GM12892 (cell line): ENCODE data around the gene KLHL11.

Source experiments
- DNase-seq: peaks from one replicate; pipeline ENCODE4 v3.0.0; 2011; ENCODE audit not compliant: insufficient read length
- FAIRE-seq: peaks from 2 replicates; lab custom pipeline; 2011; peaks lifted over from hg19 to GRCh38; lab: Jason Lieb, UNC
- POLR2A ChIP-seq: IDR thresholded peaks from 2 replicates; pipeline ENCODE4 v1.6.1; 2011; ENCODE audit warnings: low read depth, low read length, control low read depth
- POLR2AphosphoS5 ChIP-seq: IDR thresholded peaks from 2 replicates; pipeline ENCODE4 v1.6.1; 2011; ENCODE audit warnings: low read depth, low read length, control low read depth
- TAF1 ChIP-seq: IDR thresholded peaks from 2 replicates; pipeline ENCODE4 v1.6.1; 2011; ENCODE audit warnings: low read depth, mild to moderate bottlenecking, control low read depth, low read length, borderline replicate concordance

Gene KLHL11

DNA sequence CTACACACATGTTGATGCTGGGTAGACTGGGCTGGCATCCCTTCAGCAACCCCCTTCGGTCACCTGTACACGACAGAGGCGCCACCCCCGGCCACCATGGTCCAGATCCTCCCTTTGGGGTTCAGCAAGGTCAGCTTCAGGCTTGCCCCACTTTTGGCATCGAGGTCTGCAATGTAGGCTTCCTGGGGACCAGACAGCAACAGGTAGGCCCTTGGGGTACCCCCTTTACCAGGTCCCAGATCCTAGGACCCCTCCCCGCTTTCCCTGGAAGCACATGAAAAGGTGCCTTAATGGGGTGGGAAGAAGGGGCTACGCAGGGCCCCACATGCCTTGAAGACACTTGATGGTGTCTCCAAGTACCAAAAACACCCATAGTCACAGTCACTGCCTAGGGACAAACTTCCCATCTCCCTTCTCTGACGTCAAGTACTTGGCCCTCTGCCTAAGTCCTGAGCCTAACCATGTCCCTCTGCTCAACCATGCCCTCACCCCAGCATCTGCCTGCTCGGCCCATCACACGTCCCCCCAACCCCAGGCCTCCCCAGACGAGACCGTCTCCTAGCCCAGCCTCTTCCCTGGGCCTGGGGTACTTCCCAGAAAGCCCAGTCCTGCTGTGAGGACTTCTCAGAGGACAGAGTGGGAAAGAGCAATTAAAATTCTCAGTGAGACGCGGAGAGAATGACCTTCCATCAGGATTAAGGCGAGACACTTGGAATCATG lies 41.4 kb upstream of the KLHL11 start:
- DNase-seq (no peak), FAIRE-seq (no peak)
- TF ChIP-seq POLR2AphosphoS5 (no peak), POLR2A (no peak), TAF1 (no peak)

DNA sequence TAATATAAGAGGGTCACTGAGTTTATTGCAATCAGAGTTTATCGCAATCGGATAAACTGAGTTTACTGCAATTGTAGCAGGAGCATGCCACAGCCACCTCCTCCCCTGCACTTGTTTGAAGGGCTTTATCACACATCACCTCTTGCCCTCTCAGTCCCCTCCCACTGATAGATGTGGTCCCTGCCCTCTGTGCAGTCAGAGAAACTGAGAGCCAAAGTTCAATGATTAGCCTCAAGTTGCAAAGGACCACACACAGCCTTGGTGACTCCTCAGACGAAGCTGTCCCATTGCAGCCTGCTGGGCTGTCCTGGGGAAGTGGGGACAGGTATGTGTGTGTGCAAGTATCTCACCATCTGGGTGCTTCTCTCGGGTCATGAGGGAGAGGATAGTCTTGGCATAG lies 39.9 kb upstream of the KLHL11 start:
- no peak for DNase-seq
- no peak for TF ChIP-seq POLR2A
- no peak for TF ChIP-seq POLR2AphosphoS5
- no peak for TF ChIP-seq TAF1
- no peak for FAIRE-seq

DNA sequence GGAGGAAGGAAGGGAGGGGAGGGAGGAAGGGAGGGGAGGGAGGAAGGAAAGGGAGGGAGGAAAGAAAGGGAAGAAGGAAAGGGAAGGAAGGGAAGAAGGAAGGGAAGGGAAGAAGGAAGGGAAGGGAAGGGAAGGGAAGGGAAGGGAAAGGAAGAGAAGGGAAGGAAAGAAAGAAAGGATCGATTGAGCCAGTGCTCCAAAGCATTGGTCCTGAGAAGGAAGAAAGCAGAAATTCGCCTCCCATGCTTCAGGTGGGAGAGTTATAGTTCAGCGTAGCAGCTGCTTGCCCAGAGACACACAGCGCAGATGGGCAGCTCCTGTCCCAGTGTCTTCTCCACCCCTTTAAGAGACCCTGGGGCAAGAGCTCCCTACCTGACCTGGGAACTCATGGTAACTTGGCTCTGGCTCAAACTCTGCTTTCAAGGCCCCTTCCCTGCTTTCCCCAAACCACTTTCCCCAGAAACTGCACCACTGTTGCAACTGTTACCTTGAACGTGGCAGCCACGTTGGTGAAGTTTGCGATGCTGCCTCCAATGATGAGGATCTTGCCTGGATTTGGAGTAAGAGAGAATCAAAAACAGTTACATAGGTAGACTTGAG lies 39.1 kb upstream of the KLHL11 start:
- FAIRE-seq (no peak), DNase-seq (no peak)
- TF ChIP-seq TAF1 (no peak), POLR2AphosphoS5 (no peak), POLR2A (no peak)

DNA sequence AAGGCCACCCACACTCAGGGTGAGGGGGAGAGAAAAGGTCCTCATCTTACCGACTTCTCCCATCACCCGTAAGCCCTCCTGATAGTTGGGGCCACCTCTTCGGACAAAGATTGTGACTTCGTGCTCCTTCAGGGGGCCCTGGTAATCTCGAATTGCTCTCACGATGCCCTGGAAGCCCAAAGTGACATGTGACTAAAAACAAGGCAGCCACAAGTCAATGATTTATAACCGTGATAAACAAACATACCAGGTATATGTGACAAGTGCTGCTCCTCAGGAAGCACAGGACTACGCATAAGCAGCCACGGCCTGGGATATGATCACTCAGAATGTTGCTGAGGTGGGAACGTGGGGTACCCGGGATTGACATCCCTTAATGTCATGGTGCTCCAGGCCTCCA lies 36.4 kb upstream of the KLHL11 start:
- TF ChIP-seq TAF1, result no peak
- TF ChIP-seq POLR2A, result no peak
- TF ChIP-seq POLR2AphosphoS5, result no peak
- DNase-seq, result no peak
- FAIRE-seq, result no peak

- no peak for FAIRE-seq
- TF ChIP-seq TAF1 (no peak), POLR2A (no peak), POLR2AphosphoS5 (no peak)
- no peak for DNase-seq
Observed at GRCh38 chr17:41896726-41897125, 31.5 kb upstream of the KLHL11 start.

DNA sequence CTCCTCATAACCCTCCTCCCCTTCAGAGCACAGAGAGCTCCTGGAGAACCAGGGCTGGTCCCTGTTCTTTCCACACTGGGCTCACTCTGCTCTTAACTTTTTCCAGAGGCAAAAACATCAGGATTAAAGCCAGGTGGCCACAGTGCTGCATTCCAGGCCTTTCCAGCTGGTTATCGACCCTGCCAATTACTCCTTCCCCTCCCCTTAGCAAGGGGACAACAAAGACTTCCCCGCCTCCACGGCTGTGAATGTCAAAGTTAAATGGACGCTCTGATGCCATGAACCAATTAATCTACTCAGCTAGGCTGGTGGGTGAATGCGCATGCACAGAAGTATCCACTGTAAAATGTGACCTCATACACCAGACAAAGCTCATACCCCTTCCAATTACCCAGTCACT lies 30.4 kb upstream of the KLHL11 start:
- no peak for FAIRE-seq
- TF ChIP-seq POLR2AphosphoS5 (no peak), POLR2A (no peak), TAF1 (no peak)
- no peak for DNase-seq

DNA sequence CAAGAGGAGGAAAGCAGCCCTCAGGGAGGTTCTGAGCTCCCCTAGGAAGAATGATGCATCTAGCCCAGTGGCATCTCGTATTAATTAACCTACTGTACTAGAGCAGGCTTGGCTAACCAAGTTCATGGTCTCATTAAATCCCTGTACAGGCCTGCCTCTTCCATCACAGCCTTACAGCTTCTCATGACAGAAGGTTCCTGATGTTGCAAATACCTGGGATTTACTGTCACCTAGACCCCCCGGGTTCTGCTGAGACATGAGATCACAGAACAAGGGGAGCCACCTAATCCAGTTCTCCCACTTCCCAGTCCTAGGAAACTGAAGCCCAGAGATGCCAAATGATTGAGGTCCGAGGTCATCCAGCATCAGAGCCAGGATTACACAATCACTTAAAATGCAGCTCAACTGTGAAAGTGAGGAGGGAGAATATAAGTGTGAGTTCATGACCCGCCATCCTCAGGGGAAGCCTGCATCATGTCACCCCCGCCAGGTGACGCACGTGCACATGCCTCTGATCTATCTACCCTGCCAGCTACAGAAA lies 29.6 kb upstream of the KLHL11 start:
- no peak for DNase-seq
- TF ChIP-seq POLR2AphosphoS5 (no peak), POLR2A (no peak), TAF1 (no peak)
- no peak for FAIRE-seq

GRCh38 chr17:41893384-41893783 lies 28.2 kb upstream of the KLHL11 start:
- no peak for FAIRE-seq
- TF ChIP-seq TAF1, result no peak
- TF ChIP-seq POLR2A, result no peak
- no peak for TF ChIP-seq POLR2AphosphoS5
- DNase-seq, result no peak

- FAIRE-seq (no peak), DNase-seq (no peak)
- TF ChIP-seq POLR2AphosphoS5 (no peak), POLR2A (no peak), TAF1 (no peak)
Observed at GRCh38 chr17:41892021-41892376, 26.8 kb upstream of the KLHL11 start.

GRCh38 chr17:41891135-41892020 lies 26.2 kb upstream of the KLHL11 start:
- FAIRE-seq, result no peak
- TF ChIP-seq TAF1 (no peak), POLR2A (no peak), POLR2AphosphoS5 (no peak)

GRCh38 chr17:41888332-41888965 lies 23.2 kb upstream of the KLHL11 start:
- DNase-seq (no peak), FAIRE-seq (no peak)
- TF ChIP-seq TAF1 (no peak), POLR2A (no peak)

More at GRCh38 chr17:41891135-41892020, 26.2 kb upstream of the KLHL11 start:
- DNase-seq, result no peak

DNA sequence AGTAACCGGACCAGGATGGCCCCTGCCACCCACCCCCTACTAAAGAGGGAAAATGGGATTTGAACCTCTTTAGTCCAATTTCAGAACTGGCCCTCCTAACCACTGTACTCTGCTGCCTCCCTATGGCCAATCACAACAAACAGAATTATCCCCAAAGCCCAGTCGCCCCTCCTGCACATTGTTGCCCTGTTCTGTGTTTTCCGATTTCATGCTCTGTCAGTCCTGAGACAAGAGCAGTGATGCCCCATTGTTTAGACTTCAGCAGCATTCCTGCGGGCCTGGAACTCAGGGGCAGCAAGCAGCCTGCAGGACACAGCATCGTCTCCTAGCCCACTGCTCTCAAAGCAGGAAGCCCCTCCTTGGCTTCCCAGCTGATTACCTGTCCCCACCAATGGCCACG lies 20.5 kb upstream of the KLHL11 start:
- no peak for TF ChIP-seq POLR2A
- no peak for TF ChIP-seq POLR2AphosphoS5
- no peak for TF ChIP-seq TAF1
- no peak for FAIRE-seq
- no peak for DNase-seq

DNA sequence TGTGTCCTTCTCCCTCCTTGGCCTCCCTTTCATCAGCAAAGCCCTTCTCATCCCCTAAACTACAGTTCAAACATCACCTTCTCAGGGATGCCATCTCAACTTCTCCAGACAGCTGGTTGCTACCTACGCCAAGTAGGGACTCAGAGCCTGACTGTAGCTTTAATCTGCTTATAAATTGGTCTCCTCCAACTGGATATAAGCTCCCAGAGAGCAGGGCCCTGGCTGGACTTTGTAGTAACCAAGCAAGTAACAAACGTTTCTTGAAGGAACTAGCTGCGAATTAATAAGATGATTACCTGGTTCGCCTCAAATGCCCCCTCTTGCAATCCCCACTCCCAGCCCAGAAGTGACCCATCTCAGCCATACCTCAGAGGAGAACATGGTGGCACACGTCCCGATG lies 17.5 kb upstream of the KLHL11 start:
- no peak for TF ChIP-seq POLR2AphosphoS5
- TF ChIP-seq POLR2A, result no peak
- TF ChIP-seq TAF1, result no peak
- no peak for DNase-seq
- no peak for FAIRE-seq
